Suprapubic skin (tissue), 3 donors: ENCODE measurements around the gene HSPA1B.

ENCODE experiments used
- CTCF ChIP-seq, 2 donors: fragments of 200-600 bp in 1 of 2; fragments of 450-650 bp in 1 of 2; sonication (generic) in 1 of 2; IDR thresholded peaks; one replicate each; pipeline ENCODE4 v1.5.1; 2016 to 2019; ENCODE audit warnings: antibody characterized with exemption in 2 of 2, mild to moderate bottlenecking in 1 of 2, moderate library complexity in 1 of 2
- POLR2A ChIP-seq, 2 donors: fragments of 450-650 bp; IDR thresholded peaks; one replicate each; pipeline ENCODE4 v1.6.1; 2017; ENCODE audit warnings: antibody characterized with exemption in 2 of 2, mild to moderate bottlenecking in 2 of 2, moderate library complexity in 2 of 2

- TF ChIP-seq CTCF (IDR thresholded peaks at IDR 0.05) = no peak
- TF ChIP-seq POLR2A (IDR thresholded peaks at IDR 0.05) = no peak
Observed at GRCh38 chr6:31850765-31851484, 23.4 kb downstream of the HSPA1B start.
